Measurements from ENCODE around the gene HOXB8.

HOXB8 gene

DNA sequence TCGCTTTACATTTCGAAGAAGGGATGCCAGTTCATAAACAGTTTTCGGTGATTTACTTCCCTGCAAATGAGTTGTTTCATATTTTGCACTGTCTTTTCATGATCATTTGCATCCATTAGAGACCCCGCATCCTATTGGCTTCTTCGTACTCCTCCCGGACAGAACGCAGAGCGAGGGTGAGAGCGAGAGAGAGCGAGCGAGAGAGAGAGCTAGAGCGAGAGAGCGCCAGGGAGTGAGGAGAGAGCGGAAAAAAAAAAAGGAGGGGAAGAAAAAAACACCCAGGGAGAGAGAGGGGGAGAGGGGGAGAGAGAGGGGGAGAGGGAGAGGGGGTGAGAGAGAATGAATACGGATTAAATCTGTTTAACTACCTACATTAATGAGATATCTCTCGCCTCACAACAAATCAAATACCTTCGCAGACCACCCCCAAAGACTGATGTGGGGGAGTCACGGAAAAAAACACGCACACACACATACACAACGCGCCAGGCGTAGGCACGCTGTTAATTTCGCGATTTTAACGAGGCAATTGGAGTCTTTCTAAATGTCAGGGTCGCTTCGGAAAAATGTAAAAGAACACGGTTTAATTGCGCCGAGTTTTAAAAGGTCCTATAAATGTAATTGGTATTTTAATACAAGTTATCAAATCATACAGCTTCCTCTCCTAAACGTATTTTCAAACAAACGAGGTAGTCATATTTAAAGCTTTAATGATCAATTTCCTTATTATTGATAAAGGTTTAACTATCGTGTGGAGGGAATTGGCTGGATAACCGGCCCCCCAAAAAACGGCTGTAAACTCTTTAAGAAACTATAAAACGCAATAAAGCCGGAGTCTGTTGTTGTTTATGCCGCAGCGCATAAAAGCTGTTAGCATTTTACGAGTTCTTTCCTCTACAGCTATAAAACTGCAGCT, at the start of gene HOXB8:
TSS of gene HOXB8 (minus strand) at position 246 of the 916 bp plus-strand sequence. CDS start 588 bp downstream, outside the sequence.
- DNase-seq (ENCODE audit: low spot score): no peak

DNA sequence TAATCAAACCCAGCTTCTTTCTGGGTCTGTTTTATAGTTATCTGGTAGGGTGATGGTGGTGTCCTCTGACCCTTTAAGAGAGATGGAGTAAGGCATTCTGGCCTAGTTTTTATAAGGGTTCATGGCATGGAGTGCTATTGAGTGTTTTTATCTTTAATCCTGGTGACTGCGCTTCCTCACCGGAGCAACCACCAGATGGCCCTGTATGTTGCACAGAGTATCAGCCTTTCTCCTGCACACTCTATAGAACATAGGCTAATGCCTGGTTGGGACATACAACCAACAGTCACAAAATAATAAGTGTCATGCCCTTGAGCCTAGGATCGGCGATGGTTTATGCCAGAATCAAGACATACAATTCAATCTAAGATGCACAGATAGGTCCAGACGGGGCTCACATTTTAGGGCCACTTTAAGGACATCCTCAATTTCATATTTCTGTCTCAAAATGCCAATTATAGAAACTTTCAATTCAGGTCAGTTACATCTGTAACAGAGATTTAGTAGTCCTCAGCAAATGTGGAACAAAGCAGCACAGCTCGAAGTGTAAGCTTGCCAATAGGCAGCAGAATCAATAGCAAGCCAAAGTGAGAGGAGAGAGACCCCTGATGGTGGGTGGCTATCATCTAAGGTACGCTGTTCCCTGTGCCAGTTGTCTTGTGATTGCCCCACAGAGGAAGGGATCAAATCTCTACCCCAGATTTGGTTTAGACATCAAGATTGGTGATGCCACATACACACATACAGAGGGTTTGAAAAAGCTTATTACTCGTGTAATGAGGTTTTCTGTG, 48.2 kb upstream of the HOXB8 start:
- DNase-seq (ENCODE audit: low spot score): no peak

DNA sequence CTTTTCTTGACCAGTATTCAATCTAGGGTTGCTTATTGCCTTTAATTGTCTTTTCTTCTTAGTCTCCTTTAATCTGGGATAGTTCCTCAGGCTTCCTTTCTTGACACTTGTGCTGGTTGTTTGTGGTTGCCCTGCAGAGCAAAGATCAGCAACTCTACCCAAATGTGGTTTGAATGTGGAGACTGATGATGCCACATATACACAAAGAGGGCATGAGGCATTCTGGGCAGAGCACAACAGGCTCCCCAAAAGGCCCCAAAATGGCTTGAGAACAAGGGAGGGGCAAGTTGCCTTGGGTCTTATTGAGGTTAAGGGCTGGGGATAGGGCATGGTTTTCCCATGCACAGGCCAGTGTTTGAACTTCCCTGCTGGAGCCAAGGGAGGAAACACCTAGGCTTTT, 40.8 kb upstream of the HOXB8 start:
- no peak for DNase-seq (ENCODE audit: low spot score)

DNA sequence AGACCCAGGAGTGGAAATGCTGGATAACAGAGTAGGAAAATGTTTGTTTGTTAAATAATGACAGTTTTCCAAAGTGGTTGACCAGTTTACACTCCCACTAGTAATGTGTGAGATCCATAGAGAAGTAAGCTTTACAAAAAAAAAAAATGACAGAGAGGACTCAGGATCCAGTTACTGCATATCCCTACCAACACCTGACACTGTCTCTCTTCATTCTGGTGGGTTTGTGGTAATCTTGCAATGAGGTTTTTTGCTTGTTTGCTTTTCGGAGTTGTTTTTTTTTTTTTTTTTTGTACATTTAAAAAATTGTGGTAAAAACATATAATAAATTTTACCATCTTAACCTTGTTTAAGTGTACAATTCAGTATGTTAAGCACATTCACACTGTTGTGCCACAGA, 34.6 kb upstream of the HOXB8 start:
- no peak for DNase-seq (ENCODE audit: low spot score)

DNA sequence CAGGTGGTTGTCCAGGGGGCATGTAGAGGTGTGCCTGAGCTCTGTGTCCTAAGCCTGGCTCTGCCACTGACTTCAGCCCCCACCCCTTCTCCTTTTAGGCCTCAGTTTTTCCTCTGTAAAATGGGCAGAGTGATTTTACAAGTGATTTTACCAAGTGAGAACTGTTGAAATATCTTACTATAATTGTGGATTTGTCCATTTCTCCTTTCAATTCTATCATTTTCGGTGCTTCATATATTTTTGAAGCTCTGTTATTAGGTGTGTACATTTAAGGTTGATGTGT, 32.8 kb upstream of the HOXB8 start:
- DNase-seq (ENCODE audit: low spot score): no peak

DNA sequence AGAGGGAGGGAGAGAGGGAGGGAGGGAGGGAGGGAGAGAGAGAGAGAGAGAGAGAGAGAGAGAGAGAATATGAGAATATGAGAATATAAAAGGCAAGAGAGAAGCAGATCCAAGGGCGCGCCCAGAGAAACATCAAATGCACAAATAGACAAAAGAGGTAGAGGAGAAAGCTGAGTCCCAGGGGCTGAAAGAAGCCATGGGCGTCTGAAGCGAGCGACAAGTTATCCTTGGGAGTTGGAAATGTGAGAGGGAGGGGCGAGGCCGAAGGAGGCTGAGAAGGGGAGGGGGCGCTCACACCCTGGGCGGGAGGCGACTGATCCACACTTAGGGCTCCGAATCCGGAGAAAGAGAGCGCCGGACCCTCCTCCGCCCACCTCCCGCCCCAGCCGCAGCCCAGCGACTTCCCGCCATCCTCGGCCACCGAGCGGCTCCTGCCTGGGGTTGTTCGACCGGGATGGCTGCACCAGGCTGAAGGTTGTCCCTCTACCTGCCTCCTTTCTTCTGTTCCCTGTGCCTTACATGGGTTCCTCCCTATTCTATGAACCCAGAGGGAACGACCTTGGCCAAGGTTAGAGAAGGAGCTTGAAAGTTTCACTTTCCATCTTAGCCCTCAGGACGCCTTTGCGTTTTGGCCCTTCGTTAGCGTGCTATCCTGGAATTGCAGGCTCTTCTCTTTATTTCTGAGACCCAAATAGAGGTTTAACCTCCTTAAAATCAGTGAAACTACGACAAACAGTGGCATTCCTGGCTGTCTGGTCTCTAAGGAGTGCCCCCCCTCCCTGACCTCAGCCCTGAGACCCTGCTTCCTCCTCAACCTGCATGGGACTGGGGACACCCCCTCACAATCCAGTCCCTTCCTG, 32.2 kb upstream of the HOXB8 start:
- DNase-seq (ENCODE audit: low spot score): no peak

DNA sequence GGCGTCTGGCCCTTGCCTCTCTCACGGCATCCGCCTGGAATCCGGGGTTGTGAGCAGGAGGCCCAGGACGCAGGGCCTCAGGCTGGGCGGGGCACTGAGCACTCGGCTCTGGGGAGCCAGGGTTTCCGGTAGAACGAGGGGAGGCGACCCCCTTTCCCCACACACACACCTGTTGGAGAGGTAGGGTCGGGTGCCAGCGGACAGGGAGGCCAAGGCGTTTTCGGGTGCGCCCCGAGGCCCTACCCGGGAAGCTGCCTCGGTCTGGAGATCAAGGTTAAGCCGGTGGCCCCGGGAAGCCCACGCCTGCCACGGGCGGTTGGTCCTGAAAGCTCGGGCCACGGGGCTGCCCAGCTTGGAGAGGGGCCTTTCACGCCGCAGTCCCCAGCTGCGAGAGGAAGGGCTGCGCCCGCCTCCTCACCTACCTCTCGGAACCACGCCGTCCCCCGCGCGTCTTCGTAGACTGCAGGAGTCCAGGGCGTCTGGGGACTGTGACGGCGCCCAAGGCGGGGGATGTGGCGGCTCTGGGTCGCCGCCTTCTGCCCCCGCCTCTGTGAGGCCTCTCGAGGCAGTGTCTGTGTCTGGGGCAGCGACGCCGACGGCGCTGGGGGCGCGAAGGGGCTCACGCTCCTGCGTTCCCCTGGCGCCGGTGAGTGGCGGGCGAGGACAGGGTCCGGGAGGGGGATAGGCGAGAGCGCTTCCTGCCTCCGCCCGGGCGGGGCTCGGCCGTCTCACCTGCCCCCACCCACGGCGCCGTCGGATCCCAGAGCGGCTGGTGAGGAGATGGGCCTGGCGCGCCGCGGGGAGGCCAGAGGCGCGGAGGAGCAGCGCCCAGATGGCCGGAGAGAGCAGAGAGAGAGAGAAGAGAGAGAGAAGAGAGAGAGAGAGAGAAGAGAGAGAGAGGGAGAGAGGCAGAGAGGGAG, 31.4 kb upstream of the HOXB8 start:
- DNase-seq (ENCODE audit: low spot score): no peak

DNA sequence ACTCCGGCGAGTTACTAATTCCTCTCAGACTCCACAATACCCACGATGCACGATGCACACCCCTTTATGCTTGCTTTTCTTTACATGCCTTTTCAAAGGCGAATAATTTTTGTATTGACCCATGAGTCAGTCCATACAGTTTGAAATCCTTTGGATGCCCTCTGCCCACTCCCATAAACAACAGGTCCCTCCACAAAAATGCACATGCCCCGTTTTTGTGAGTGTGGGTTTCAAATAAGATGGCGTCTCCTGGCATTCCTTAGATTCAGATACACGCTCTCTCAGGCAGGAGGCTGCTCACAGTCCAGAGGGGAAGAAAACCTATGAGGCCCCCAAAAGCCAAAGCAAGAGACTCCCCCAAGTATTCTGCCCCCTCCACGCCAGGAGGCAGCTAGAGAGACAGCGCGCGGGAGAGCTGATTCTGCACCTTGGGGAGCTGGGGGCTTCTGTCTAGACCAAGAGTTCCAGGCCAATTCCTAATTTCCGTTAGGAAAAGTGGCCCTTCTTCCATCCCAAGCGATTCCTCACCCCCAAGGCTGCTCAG, 30.6 kb upstream of the HOXB8 start:
- no peak for DNase-seq (ENCODE audit: low spot score)

DNA sequence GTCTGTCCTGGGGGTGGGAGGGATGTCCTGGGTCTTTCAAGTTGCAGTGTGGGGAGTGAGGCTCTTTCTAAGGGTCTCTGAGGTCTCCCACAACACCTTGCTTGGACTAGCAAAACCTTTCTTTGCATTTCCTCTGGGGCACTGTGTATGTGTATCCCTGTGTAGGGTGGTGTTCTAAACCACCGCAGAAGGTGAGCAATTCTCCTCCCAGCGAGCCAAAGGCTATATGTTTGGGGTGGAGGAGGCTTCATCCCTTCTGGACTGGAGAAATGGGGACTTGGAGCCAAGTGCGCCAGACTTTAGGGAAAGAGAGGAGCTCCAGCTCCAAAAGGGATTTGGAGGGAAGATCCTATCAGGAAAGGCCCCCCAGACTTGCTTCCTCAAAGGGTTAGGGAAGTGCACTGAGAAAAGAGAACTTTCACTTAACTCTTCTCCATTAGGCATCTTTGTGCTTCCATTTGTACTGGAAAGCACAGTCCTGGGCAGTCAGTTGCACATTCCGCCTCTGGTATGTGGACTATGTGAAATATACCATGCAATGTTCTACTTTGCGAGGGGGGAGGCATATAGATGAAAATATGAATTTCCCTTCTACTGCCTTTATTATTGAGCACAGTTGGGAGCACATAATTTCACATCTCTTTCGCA, 29.9 kb upstream of the HOXB8 start:
- DNase-seq (ENCODE audit: low spot score): no peak

DNA sequence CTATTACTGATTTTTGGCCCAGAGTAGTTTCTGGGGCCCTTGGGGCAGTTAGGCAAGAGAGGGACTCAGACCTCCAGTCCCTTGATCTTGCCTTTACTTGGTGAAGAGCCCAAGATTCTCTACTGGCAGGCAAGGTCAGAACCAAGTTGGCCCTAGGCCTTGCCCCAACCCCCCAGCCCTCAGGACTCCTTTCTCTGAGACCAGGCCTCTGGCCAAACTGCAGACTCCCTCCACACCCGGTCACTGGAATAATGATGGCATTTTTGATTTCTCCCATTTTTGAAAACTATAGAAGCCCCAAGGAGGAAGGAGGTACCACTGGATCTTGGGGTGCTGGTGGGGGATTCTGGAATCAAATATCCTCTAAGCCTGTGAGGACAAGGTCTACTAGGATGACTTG, 29.1 kb upstream of the HOXB8 start:
- no peak for DNase-seq (ENCODE audit: low spot score)

DNA sequence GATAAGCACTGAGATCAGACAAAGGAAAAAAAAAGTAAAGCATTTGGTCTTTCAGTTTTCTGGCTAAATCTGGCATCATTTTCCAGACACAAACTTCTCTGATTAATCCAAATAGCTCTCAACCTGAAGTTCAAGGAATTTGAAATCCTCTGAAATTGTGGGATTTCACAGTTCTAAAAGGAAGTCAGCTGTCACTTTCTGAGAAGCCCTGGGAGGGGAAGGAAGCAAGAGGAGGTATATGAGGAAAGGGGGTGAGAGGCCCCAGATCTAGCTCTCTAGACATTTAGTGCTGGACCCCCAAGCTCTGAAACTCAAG, 28.6 kb upstream of the HOXB8 start:
- DNase-seq (ENCODE audit: low spot score): no peak

DNA sequence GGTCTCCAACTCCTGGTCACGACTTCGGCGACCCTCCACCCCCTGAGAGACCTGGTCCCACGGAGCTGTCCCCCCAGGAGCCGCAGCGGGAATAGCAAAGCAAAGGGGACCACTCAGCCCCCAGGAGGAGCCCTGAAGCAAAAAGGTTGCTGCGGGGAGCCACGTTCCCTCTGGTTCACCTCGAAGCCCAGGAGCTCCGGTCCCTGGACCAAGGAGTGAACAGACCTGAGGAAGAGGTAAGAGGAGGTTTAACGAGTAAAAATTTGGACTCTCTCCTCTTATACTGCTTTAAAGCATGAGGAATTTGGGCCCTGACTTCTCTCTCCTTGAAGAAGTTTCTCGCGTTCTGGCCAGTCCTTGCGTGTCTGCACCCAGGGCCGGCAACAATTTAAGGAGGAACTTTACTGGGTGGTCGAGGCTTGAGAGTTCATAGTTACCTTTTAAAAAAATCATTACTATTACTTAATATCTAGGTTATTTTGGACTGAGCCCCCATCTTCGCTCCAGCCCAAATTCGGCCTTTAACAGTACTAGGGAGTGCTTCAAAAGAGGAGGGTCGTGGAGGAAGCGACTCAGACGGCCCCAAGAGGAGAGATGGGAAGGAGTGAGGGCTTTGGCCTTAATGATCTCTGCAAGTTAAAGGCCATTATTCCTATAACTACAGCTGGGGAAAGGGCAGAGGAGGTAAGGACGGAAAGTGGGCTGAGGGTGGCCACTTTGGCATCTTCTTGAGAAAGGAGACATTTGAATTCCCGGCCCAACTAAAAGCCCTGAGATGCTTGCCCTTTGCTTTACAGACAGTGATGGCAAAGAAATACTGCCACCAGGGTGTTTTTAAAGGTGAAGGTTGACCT, 28.0 kb upstream of the HOXB8 start:
- no peak for DNase-seq (ENCODE audit: low spot score)

DNA sequence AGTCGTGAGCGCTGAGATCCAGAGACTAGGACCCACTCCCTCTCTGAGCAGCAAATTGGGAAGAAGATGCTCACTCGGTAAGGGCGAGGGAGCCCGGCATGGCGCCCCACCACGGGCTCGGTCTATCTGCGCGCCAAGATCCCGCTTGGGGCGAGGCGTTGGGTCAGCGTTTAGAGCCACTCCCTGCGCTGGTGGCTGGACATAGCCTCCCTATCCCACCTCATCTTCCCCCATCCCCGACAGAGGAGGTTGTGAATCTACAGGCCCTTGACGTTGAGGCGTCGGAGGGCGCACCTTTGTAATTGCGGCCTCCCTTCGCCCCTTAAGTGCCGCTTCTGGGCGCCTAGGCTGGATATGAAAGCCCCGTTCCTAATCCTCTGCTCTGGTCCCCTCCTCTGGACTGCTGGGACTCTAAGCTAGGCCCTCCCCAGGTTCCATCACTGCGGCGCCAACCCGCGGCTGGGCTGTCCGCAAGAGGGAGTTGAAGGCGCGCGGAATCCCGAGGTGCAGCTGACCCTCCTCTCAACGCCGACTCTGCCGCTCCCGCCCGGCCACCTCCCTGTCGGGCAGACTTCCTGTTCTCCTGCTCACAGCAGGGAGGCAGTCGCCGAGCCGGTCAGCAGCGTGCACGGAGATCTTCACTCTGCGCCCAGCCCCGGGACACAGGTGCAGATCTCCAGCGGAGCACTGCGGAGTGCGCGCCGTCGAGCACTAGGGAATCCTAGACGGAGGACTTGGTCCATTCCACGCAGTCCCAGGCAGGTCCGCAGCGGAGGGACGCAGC, 27.2 kb upstream of the HOXB8 start:
- no peak for DNase-seq (ENCODE audit: low spot score)

DNA sequence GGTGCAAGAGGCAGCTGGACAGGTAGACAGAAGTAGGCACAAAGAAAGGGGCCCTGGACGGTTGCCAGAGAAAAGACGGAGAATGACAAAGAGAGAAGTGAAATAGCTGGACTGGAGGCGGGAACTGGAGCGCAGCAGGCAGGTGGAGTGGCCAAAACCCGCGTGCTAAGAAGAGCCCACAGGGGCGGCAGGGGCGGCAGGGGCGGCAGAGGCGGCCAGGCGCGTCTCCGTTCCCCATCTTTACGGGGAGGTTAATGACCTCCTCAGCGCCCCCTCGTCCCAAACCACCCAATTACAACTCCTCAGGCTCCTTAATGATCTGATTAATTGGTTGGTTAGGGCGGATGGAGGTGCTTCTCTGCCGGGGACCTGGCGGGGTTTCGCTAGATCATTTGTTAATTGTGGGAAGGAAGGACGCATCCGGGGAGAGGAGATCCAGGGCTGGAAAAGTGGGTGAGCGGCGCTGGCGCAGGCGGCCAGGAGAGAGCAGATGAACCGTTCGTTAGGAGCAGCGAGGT, 26.5 kb upstream of the HOXB8 start:
- no peak for DNase-seq (ENCODE audit: low spot score)

DNA sequence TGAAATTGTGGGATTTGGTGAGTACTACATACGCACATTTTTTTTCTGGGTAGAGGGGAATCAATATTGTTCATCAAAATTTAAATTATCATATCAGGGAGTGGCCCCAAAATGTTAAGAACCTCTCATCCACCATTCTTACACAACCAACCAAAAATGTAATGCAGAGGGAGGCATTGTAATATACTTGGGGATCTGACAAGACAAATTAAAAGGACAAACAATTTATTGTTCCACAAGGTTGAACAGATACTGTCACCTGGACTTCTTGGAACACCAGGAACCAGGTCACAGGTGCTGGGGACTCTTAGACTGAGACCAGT, 25.7 kb upstream of the HOXB8 start:
- no peak for DNase-seq (ENCODE audit: low spot score)

DNA sequence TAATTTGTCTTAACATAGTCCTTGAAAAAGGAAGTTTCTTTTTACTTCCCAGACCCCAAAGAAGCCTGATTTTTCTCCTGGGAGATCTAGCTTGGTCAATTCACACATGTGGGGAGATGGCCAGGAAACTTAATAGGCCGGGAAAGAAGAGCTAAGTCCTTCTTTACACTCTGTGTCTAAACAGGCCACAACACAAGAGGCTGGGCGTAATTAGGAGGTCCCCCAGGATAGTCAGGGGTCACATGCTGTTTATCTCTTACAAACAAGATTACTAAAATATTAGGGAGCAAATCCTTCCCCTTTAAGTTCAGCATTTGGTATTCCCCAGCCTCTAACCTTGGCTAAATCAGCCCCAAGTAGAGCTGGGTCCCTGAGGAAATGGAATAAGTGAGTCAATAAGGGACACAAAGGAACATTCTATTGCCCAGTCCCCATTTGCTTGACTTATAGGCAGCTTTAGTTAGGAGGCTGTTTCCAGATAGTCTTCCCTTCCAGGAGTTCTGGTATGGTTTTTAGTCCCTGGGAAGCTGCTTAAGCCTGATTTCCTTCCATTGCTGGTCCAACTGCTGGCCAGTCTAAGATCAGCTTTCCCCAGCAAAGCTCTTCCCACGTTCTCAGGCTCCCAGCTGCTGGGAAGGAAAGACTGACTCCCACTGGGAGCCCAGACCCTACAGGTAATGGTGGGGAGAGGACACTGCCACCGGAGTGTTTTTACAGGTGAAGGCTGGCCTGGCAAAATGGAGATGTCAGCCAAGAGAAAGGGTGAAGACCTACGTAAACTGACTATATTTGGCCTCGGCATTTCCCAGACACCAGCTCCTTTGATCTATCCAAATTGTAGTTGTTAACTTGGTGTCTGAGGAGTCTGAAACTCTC, 25.1 kb upstream of the HOXB8 start:
- no peak for DNase-seq (ENCODE audit: low spot score)

DNA sequence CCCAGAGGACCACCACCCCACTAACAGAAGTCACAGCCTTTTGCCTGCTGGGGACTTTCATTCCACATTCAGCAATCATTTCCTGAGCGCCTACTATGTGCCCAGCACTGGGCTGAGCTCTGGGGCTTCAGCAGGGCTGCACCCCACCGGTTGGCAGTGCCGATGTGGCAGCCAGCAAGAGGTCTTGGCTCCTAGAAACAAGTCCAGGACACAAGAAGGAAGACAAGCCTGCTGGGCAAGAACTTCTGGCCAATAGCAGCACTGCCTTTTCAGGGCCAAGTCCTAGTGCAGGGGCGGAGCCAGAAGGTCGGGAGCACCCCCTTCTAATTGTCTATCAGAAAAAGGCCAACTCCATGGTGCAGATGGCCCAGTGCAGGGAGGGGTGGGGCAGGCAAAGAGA, 24.0 kb upstream of the HOXB8 start:
- no peak for DNase-seq (ENCODE audit: low spot score)

All from hematopoietic multipotent progenitor cell treated with erythropoietin and hydrocortisone succinate and interleukin-3 and kit ligand, for 17 days (in vitro differentiated cells).